GM10266 (cell line): ENCODE data around the gene PHC2.
"Not testable (repeated sequence)": the region's sequence is repeated elsewhere in the genome, so short reads cannot be mapped to it uniquely, and the experiment has no call there.

Experiments used
- DNase-seq: peaks from one replicate; pipeline ENCODE4 v3.0.0; 2012; ENCODE audit errors: extremely low spot score
- TF ChIP-seq, protein P1 (sequence below): IDR thresholded peaks from 2 replicates; pipeline ENCODE4 v1.5.1; 2012; ENCODE audit warnings: mild to moderate bottlenecking, low read depth; ENCODE audit not compliant: control insufficient read depth, insufficient read depth; ENCODE audit errors: missing control alignments

PHC2 gene

DNA sequence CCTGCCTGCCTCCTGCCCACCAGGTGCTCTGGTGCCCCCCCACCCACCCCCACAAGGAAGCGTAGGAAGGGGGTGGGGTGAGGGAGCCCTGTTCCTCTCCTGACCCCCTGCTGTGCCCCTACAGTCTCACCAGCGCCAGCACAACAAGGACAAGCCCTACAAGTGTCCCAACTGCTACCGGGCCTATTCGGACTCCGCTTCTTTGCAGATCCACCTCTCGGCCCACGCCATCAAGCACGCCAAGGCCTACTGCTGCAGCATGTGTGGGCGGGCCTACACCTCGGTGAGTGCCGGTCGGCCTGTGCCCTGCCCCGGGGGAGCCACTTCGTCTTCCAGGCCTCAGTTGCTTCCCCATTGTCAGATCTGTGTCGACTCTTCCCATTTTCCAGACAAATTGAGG is 135.9 kb downstream of the PHC2 start:
- TF ChIP-seq, protein P1, sequence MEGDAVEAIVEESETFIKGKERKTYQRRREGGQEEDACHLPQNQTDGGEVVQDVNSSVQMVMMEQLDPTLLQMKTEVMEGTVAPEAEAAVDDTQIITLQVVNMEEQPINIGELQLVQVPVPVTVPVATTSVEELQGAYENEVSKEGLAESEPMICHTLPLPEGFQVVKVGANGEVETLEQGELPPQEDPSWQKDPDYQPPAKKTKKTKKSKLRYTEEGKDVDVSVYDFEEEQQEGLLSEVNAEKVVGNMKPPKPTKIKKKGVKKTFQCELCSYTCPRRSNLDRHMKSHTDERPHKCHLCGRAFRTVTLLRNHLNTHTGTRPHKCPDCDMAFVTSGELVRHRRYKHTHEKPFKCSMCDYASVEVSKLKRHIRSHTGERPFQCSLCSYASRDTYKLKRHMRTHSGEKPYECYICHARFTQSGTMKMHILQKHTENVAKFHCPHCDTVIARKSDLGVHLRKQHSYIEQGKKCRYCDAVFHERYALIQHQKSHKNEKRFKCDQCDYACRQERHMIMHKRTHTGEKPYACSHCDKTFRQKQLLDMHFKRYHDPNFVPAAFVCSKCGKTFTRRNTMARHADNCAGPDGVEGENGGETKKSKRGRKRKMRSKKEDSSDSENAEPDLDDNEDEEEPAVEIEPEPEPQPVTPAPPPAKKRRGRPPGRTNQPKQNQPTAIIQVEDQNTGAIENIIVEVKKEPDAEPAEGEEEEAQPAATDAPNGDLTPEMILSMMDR = no peak
- DNase-seq = no peak

DNA sequence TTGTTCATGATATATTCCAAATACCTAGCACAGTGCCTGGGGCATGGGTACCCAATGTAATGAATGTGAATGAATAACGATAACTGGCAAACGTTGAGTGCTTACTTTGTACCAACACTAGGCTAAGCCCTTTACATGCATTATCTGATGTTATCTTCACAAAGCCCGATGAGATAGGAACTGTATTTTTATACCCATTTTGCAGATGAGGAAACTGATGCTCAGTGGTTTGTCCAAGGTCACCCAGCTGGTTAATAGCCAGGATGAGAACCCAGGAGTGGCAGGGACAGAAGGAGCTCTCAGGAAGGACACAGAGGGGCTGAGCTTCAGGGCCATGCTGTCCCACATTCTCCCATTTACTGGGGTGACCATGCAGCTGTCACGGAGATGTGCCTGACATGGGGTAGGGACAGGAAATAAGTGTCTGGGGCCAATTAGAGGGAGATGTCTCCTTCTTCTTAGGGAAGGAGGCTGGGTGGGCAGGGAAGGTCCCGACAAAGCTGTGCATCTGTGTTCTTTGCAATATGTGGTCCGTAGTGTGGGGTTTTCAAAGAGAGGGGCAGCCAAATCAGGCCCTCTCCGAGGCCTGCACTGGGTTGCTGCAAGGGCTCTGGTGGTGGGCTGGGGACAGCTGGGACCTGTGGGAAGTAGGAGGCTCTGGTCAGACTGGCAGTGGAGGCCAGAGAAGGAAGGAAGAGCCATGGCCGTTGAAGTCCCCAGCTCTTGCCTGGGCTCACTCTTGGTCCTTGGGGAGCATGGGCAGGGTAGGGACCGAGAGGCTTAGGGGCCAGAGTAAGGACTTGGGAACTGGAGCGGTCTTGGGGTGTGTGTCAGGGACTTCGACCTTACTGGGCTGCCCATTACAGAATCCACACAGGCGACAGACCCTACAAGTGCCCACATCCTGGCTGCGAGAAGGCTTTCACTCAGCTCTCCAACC is 136.6 kb downstream of the PHC2 start:
- TF ChIP-seq, protein P1 = no peak
- no peak for DNase-seq

DNA sequence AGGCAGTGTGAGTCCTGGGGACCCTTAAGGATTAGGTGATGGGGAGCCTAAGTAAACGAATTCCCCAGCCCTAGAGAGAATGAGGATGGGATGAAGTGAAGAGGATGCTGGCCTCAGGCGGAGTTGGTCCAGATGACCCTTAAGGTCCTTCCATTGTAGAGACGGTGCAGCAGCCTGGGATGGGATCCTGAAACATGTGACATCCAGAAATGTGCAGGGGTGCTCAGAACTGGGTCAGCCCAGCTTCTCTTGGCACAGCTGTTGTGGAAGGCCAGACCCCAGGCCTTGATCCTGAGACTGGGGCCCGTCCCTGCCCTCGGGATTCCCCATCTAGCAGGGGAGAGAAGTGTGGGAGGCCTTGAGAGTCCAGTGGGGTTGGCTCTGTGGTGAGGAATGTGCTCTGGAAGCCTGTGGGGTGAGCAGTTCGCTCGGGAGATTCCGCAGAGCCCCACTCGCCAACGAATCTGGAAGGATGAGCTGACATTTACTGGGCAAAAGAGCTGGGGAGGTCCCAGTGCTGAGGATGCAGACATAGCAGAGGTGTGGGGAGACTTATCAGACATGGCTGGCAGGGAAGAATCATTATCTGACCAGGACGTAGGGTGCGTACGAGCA is 138.1 kb downstream of the PHC2 start:
- TF ChIP-seq, protein P1 = no peak
- no peak for DNase-seq

DNA sequence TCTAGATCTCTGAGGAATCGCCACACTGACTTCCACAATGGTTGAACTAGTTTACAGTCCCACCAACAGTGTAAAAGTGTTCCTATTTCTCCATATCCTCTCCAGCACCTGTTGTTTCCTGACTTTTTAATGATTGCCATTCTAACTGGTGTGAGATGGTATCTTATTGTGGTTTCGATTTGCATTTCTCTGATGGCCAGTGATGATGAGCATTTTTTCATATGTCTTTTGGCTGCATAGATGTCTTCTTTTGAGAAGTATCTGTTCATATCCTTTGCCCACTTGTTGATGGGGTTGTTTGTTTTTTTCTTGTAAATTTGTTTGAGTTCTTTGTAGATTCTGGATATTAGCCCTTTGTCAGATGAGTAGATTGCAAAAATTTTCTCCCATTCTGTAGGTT is 140.3 kb downstream of the PHC2 start:
- DNase-seq = not testable (repeated sequence)

DNA sequence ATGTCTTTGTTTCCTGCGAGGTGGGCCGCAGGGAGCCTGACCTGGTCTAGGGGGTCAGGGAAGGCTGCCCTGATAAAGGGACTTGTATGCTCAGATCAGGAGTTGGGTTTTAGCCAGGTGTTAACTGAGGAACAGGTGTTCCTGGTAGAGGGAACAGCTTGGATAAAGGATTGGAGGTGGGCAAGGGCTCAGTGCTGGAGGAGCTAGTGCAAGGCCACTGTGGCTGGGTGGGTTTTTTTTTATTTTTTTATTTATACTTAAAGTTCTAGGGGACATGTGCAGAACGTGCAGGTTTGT is 141.1 kb downstream of the PHC2 start:
- DNase-seq = no peak
- TF ChIP-seq, protein P1 = no peak

DNA sequence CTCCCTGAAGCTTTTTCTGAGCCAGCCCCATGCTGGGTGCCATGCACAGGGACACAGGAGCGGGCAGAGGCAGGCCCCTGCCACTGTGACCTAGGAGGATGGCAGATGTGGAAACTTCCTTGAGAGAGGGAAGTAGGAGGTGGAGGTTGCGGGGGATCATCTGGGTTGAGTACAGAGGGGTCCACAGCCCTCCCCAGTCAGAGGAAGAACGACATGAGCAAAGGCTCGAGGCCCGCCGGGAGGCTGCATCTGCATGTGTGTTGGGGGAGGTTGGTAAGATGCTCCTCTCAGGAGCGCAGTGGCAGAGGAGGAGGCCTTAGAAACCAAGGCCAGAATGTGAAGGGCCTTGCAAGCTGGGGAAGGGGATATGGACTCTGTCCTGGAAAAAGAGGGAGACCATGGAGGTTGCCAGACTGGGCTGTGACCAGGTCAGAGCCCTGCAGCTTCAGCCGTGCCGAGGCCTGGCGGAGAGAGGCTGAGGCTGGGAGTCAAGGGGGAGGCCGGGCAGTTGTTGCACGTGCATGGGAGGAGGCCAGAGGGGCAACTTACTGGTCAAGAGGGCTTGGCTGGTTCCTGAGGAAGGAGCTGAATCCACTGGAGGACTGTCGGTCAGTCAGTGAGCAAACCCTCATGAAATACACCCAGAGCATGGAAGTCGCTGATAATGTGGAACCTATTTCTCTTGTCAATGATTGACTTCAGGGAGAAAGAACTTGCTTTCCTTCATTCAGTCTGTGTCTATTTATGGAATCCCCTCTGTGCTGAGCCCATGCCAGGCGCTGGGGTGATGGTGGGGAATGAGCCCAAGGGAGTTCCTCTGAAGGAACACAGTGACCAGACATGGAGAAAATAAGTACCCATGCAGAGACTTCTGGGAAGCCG is 141.7 kb downstream of the PHC2 start:
- TF ChIP-seq, protein P1 = no peak
- no peak for DNase-seq

DNA sequence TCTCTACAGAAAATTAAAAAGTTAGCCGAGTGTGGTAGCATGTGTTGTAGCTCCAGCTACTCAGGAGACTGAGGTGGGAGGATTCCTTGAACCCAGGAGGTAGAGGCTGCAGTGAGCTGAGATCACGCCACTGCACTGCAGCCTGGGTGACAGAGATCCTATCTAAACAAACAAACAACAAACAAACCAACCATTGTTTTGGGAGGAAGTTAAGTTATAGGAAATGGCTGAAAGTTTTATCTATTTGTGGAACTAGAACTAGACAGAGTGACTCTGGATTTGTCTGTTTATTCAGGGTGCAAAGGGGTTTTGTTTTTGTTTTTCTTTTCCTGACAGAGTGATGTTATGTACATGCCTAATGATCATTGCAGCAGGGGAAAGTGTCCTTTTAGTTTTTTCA is 143.6 kb downstream of the PHC2 start:
- DNase-seq = no peak
- TF ChIP-seq, protein P1 = no peak
